Measurements from ENCODE around the gene STXBP2.

The STXBP2 gene

DNA sequence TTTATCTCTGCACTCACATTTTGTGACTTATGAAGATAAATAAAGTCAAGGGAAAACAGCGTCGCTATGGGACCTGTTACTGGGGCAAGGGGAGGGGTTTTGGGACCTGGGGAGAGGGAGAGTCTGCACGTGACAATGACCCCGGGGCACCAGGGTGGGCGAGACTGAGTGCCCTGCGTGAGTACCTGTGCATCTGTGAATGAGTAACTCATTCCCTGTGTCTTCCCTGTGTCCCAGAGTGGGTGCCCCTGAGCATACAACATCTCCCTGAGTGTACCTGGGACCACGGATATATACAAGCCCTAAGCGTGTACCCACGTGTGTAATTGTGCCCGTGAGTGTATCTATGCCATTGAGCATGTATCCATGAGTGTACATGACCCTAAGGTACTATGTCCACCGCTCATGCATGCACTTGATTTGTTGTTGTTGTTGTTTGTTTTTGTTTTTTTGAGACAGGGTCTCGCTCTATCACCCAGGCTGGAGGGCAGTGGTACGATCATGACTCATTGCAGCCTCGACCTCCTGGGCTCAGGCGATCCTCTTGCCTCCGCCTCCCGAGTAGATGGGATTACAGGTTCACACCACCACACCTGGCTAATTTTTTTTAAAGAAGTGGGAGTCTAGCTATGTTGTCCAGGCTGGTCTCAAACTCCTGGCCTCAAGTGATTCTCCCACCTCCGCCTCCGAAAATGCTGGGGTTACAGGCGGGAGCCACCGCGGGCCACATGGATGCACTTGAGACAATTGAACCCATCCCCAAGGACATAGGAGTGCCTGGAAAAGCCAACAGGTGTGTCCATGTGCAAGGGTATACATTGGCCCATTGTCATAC lies 43.1 kb downstream of the STXBP2 start:
- no peak for DNase-seq (ENCODE audit: low read depth)

GRCh38 chr19:7680606-7681339 lies 43.9 kb downstream of the STXBP2 start, which contains the start of gene TRAPPC5:
Gene TRAPPC5 (plus strand): TSS chr19:7680833. CDS start chr19:7682254, 1,421 bp downstream.
- peak; percentile 78 for DNase-seq (ENCODE audit: low read depth)

DNA sequence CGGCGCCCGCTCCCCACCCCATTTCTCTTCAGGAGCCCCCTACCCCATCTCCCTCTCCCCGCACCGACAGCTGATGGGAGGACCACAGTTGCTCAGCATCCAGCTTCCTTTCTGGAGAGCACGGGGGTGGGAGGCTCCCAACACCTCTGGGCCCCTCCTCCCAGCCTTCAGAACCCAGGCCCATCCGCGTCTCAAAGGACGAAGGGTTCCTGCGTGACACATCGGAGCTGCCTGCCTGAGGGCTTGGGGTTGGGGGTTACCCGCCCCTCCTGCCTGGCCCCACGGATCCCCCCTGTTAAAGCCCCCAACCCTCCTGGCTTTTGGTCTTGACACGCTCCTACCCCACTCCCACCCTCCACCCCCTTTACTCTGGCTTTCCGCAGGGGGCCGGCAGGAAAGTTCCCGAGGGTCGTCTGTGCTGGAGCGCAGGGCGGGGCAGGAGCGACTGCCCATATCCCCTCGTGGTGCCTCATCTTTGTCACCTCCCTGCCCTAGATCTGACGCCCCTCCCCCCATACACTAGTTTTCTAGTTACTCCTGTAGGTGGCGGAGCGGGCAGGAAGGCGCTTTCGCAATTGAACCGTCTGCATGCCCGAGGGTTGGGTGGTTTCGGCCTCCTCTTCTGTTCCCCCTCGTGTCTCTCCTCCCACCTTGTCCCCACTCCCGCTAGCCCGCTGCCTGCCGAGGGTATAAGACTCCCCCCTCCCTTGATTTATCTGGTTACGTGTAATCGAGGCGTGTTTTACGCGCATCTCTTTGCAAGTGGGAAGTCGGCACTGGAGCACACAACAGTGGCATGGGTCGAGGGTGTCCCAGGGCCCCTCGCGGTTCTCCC lies 44.6 kb downstream of the STXBP2 start:
- peak; percentile 76 for DNase-seq (ENCODE audit: low read depth)

- DNase-seq (ENCODE audit: low read depth), result no peak
These were observed 45.4 kb downstream of the STXBP2 start for GRCh38 chr19:7682175-7682855.

- DNase-seq (ENCODE audit: low read depth), result no peak
These were observed 48.9 kb downstream of the STXBP2 start for GRCh38 chr19:7685546-7686445.

- DNase-seq (ENCODE audit: low read depth), result no peak
These were observed 50.3 kb downstream of the STXBP2 start for GRCh38 chr19:7687177-7687576.

GRCh38 chr19:7689165-7689564 lies 52.3 kb downstream of the STXBP2 start:
- no peak for DNase-seq (ENCODE audit: low read depth)

- no peak for DNase-seq (ENCODE audit: low read depth)
These were observed 53.9 kb downstream of the STXBP2 start for GRCh38 chr19:7690779-7691258.

DNA sequence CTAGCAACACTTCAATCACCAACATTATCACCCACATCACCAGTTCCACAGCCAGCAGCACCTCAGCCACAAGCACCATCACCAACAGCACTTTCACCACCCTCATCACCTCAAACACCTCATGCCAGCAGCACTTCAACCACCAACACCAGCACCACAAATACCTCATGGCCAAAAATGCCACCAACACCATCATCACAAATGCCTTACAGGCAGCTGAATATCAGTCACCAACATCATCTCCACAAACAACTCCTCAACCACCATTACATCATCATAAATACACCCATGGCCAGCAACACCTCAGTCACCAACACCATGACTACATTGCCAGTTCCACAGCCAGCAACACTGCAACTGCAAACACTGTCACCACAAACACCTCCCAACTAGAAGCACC lies 54.6 kb downstream of the STXBP2 start:
- DNase-seq (ENCODE audit: low read depth), result no peak

DNA sequence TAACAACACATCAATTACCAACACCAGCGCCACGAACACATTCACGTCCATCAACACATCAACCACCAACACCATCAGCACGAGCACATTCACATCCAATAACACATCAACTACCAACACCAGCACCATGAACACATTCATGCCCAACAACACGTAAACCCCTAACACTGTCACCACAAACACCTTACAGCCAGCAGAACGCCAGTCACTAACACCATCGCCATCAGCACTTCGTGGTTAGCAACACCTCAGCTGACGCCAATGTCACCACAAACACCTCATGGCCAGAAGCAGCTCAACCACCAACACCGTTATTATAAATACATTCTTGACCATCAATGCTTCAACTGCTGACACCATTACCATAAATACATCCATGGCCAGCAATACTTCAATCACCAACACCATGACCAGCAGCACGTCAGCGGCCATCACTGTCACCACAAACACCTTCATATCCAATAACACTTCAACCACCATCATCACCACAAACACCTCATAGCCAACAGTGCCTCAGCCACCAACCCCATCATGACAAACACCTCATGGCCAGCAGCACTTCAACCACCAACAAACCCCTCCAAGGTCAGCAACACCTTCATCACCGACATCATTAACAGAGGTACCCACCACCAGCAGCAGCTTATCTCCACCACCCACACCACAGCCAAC lies 55.6 kb downstream of the STXBP2 start:
- DNase-seq (ENCODE audit: low read depth), result no peak

DNA sequence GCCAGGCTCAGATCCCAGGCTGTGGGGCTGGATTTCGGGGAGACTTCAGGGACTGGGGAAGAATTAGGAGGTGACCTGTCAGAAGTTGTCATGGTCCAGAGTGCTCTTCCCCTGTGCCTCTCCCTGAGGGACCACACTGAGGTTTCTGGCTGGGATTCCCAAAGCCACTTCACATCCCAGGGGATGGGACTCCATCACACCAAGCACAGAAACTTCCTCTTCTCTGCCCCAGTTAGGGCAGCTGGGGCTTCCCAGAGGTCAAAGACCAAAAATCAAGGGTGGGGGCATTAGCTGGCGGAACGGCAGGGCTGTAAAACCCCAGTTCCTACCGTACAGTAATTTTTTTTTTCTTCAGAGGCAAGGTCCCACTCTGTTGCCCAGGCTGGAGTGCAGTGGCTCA lies 57.6 kb downstream of the STXBP2 start:
- DNase-seq (ENCODE audit: low read depth), result no peak
